SK-N-SH (cell line): ENCODE data around the gene AHDC1. TPM values are rescaled to one million over a fixed set of nuclear protein-coding genes. Genes with fewer than 3 reads are reported as not detected.

Source experiments
- CTCF ChIA-PET: fragments of 300-600, 350-600 bp; formaldehyde crosslinking; extraction: SDS; loops from one replicate; lab custom pipeline; 2021; lab: Yijun Ruan, JAX
- POLR2A ChIA-PET: fragments of 350-600 bp; sonication (Branson Sonifier 250); formaldehyde crosslinking; extraction: SDS; loops from one replicate; lab custom pipeline; 2020; ENCODE audit warnings: antibody characterized with exemption, inconsistent platforms; lab: Yijun Ruan, JAX
- DNase-seq: peaks from one replicate; pipeline ENCODE4 v3.0.0; 2012
- H2AFZ ChIP-seq: fragments of 200-600 bp; sonication (generic); 2 replicates; pipeline ENCODE4 v1.8.1; 2016; ENCODE audit warnings: antibody characterized with exemption, mild to moderate bottlenecking, low read depth
- H3F3A ChIP-seq: fragments of 200-600 bp; sonication (generic); replicated peaks from 2 replicates; pipeline ENCODE3; 2016; ENCODE audit warnings: antibody characterized with exemption, mild to moderate bottlenecking; ENCODE audit not compliant: insufficient read depth
- H3K27ac ChIP-seq, 2 experiments: fragments of 200-500 bp in 1 of 2; fragments of 200-600 bp in 1 of 2; sonication (Bioruptor generic) in 1 of 2; sonication (generic), shearing (Covaris generic) in 1 of 2; 2 replicates each; pipeline versions ENCODE4 v1.5.1 to v1.6.1; 2014 to 2016; ENCODE audit warnings: low read depth in 2 of 2, inconsistent platforms in 1 of 2, low read length in 1 of 2, mild to moderate bottlenecking in 1 of 2, mixed read lengths in 1 of 2
- H3K27me3 ChIP-seq: fragments of 200-600 bp; sonication (generic), shearing (Covaris generic); 2 replicates; pipeline ENCODE4 v1.6.1; 2016; ENCODE audit warnings: mixed run types; ENCODE audit not compliant: insufficient read depth
- H3K36me3 ChIP-seq, 2 experiments: fragments of 200-500 bp in 1 of 2; fragments of 200-600 bp in 1 of 2; sonication (Bioruptor generic) in 1 of 2; sonication (generic) in 1 of 2; replicated peaks in 1 of 2; 2 replicates each; pipeline versions ENCODE3 to v1.5.1; 2014 to 2016; ENCODE audit warnings: low read length in 1 of 2, mild to moderate bottlenecking in 1 of 2; ENCODE audit not compliant: insufficient read depth in 2 of 2, control insufficient read depth in 1 of 2
- H3K4me1 ChIP-seq, 2 experiments: fragments of 200-500 bp in 1 of 2; fragments of 200-600 bp in 1 of 2; sonication (Bioruptor generic) in 1 of 2; sonication (generic), shearing (Covaris generic) in 1 of 2; 2 replicates each; pipeline versions ENCODE4 v1.5.1 to v1.6.1; 2014 to 2016; ENCODE audit warnings: low read depth in 1 of 2, low read length in 1 of 2, mixed run types in 1 of 2; ENCODE audit not compliant: insufficient read depth in 2 of 2, control insufficient read depth in 1 of 2
- H3K4me2 ChIP-seq: fragments of 200-600 bp; sonication (generic), shearing (Covaris generic); 2 replicates; pipeline ENCODE4 v1.6.1; 2017; ENCODE audit warnings: mixed run types
- H3K4me3 ChIP-seq, 2 experiments: fragments of 200-500 bp in 1 of 2; fragments of 200-600 bp in 1 of 2; sonication (Bioruptor generic) in 1 of 2; sonication (generic), shearing (Covaris generic) in 1 of 2; 2 replicates each; pipeline versions ENCODE4 v1.5.1 to v1.8.1; 2014 to 2016; ENCODE audit warnings: low read depth in 2 of 2, inconsistent platforms in 1 of 2, low read length in 1 of 2, mild to moderate bottlenecking in 1 of 2, mixed read lengths in 1 of 2, moderate library complexity in 1 of 2
- H3K79me2 ChIP-seq: fragments of 200-600 bp; sonication (generic); 2 replicates; pipeline ENCODE4 v1.8.1; 2017; ENCODE audit warnings: mild to moderate bottlenecking; ENCODE audit not compliant: insufficient read depth
- H3K9ac ChIP-seq: fragments of 200-600 bp; sonication (generic); 2 replicates; pipeline ENCODE4 v1.6.1; 2017; ENCODE audit warnings: mixed run types
- H3K9me2 ChIP-seq: fragments of 200-600 bp; sonication (generic); 2 replicates; pipeline ENCODE4 v1.6.1; 2017; ENCODE audit warnings: mixed run types
- H3K9me3 ChIP-seq: fragments of 200-600 bp; sonication (generic); 2 replicates; pipeline ENCODE4 v1.6.1; 2017; ENCODE audit warnings: mixed run types, mild to moderate bottlenecking, moderate library complexity
- H4K20me1 ChIP-seq: fragments of 200-600 bp; sonication (generic); 2 replicates; pipeline ENCODE4 v1.6.1; 2017; ENCODE audit warnings: mild to moderate bottlenecking, mixed run types; ENCODE audit not compliant: insufficient read depth
- CHD2 ChIP-seq: fragments of 150-350 bp; IDR thresholded peaks from 2 replicates; pipeline ENCODE4 v1.6.1; 2018; ENCODE audit warnings: low read length; ENCODE audit not compliant: partially characterized antibody
- CTCF ChIP-seq: fragments of 200-600 bp; sonication (generic); IDR thresholded peaks from 2 replicates; pipeline ENCODE4 v1.6.1; 2017; ENCODE audit warnings: antibody characterized with exemption, mild to moderate bottlenecking, moderate library complexity
- EP300 ChIP-seq, 2 experiments: IDR thresholded peaks; 2 replicates each; pipeline versions ENCODE4 v1.4.0 to v1.6.1; 2012; ENCODE audit warnings: borderline replicate concordance in 1 of 2, low read depth in 1 of 2, low read length in 1 of 2
- FOSL2 ChIP-seq: IDR thresholded peaks from 2 replicates; pipeline ENCODE4 v1.4.0; 2012; ENCODE audit warnings: low read depth, mild to moderate bottlenecking, moderate library complexity, borderline replicate concordance
- GATA2 ChIP-seq: sonication (generic); formaldehyde crosslinking; IDR thresholded peaks from 2 replicates; pipeline ENCODE4 v1.5.0; 2020; ENCODE audit warnings: mild to moderate bottlenecking, missing genetic modification reagents
- IRF3 ChIP-seq: fragments of 150-350 bp; IDR thresholded peaks from 2 replicates; pipeline ENCODE4 v1.6.1; 2016; ENCODE audit warnings: mild to moderate bottlenecking, low read depth, low read length
- MAX ChIP-seq: IDR thresholded peaks from 2 replicates; pipeline ENCODE4 v1.4.0; 2012; ENCODE audit warnings: low read depth
- NRF1 ChIP-seq: IDR thresholded peaks from 2 replicates; pipeline ENCODE4 v1.6.1; 2012; ENCODE audit warnings: low read depth, mild to moderate bottlenecking, low read length
- PBX3 ChIP-seq: IDR thresholded peaks from 2 replicates; pipeline ENCODE4; 2012
- RCOR1 ChIP-seq: fragments of 150-350 bp; IDR thresholded peaks from 2 replicates; pipeline ENCODE4 v1.6.1; 2017; ENCODE audit warnings: antibody characterized with exemption, low read length
- REST ChIP-seq: IDR thresholded peaks from 2 replicates; pipeline ENCODE4 v1.6.1; 2012; ENCODE audit warnings: mild to moderate bottlenecking, low read depth, low read length, moderate library complexity
- RFX5 ChIP-seq: IDR thresholded peaks from 2 replicates; pipeline ENCODE4 v1.6.1; 2012; ENCODE audit warnings: mild to moderate bottlenecking, improper control_type of control experiment, low read length
- RXRA ChIP-seq: IDR thresholded peaks from 2 replicates; pipeline ENCODE4 v1.4.0; 2012; ENCODE audit warnings: low read depth, mild to moderate bottlenecking, borderline replicate concordance
- TAF1 ChIP-seq: IDR thresholded peaks from 2 replicates; pipeline ENCODE4 v1.6.1; 2012; ENCODE audit warnings: low read depth, mild to moderate bottlenecking, low read length, moderate library complexity, borderline replicate concordance
- YY1 ChIP-seq: IDR thresholded peaks from 2 replicates; pipeline ENCODE4 v1.4.0; 2012; ENCODE audit warnings: low read depth, mild to moderate bottlenecking
- ZBTB33 ChIP-seq: IDR thresholded peaks from 2 replicates; pipeline ENCODE4 v1.4.0; 2012; ENCODE audit warnings: low read depth, borderline replicate concordance
- WGBS: methylation state at CpG from one replicate; pipeline ENCODE4 v1.1.6; 2017; ENCODE audit warnings: low lambda C conversion rate; 5-methylcytosine and 5-hydroxymethylcytosine counted together
- polyA plus RNA-seq, 3 experiments: library from polyadenylated mRNA; depleted of rRNA; stranded (reverse); fragments of >200 nt; gene quantifications; 2 replicates each; pipeline ENCODE4 v1.2.3, GENCODE V29; 2012

AHDC1 gene
- polyA plus RNA-seq, 1 of the 3 experiments (the other 2 are of a cell fraction), result 8.5 TPM

- WGBS, result 79% methylated on average over 4 of the region's 6 CpGs
- H3K9me3 ChIP-seq, result no peaks in the 10 kb centered on the region
Observed at GRCh38 chr1:27545876-27546275, 58.1 kb downstream of the AHDC1 start.

More at GRCh38 chr1:27545876-27546275, 58.1 kb downstream of the AHDC1 start:
- Histone ChIP-seq H3K4me1 (peaks cover 12 to 29% of the 10 kb centered on the region in 2 experiments; a peak in 3 of 4 replicates), H4K20me1 (no peaks in the 10 kb centered on the region), H3F3A (peaks cover 19% of the 10 kb centered on the region), H3K79me2 (peaks cover 33% of the 10 kb centered on the region; the same call in 1 of the 2 replicates), H3K27me3 (no peaks in the 10 kb centered on the region), H3K9me2 (no peaks in the 10 kb centered on the region), H3K27ac (no peak overlapping the region; a peak in 1 of 4 replicates), H3K9ac (no peak overlapping the region), H3K4me2 (no peak overlapping the region), H3K36me3 (peaks cover 0 to 48% of the 10 kb centered on the region in 2 experiments), H3K4me3 (no peak overlapping the region), H2AFZ (no peak overlapping the region)
- no peak for DNase-seq
- TF ChIP-seq GATA2 (CRISPR knock-in tag), result no peak
- TF ChIP-seq NRF1, result no peak
- TF ChIP-seq PBX3, result no peak
- no peak for TF ChIP-seq CTCF
- no peak for TF ChIP-seq MAX
- no peak for TF ChIP-seq EP300 (IDR thresholded peaks at IDR 0.05; ENCODE audit: borderline replicate concordance in 1 of 2, low read depth in 1 of 2, low read length in 1 of 2)
- TF ChIP-seq IRF3, result no peak
- TF ChIP-seq CHD2, result no peak
- TF ChIP-seq RFX5, result no peak
- TF ChIP-seq RCOR1, result no peak
- TF ChIP-seq TAF1, result no peak
- no peak for TF ChIP-seq YY1
- no peak for TF ChIP-seq ZBTB33
- TF ChIP-seq FOSL2, result no peak
- TF ChIP-seq RXRA, result no peak
- TF ChIP-seq REST, result no peak
- POLR2A ChIA-PET, result no interaction called here
- CTCF ChIA-PET, result interaction anchor here (0.7 to 14.9 kb wide), 3 partner anchors 10 to 63 kb away, joined by 3 to 176 read pairs (median 5); no protein-coding TSS in a partner anchor
